Heart right ventricle (tissue), 16 donors: Measurements from ENCODE around the gene LONP2. TPM values are rescaled to one million over a fixed set of nuclear protein-coding genes. Genes with fewer than 3 reads are reported as not detected.
"Not testable (repeated sequence)": the region's sequence is repeated elsewhere in the genome, so short reads cannot be mapped to it uniquely, and the experiment has no call there.

ENCODE experiments used
- ATAC-seq, 8 donors: fragments of 200-7000 bp; cut with Tn5 transposase; one replicate each; pipeline ENCODE4 v1.9.1; 2020; ENCODE audit warnings: mild to moderate bottlenecking in 8 of 8, moderate library complexity in 8 of 8, moderate number of reproducible peaks in 1 of 8
- DNase-seq, 2 donors: peaks; one replicate each; pipeline ENCODE4 v3.0.0-alpha.2; 2020
- H3K27ac ChIP-seq, 10 donors: fragments of 200-600 bp; sonication (generic) in 2 of 10; one replicate each; pipeline versions ENCODE4 v1.5.0 to v1.8.0; 2020 to 2022; ENCODE audit warnings: mild to moderate bottlenecking in 3 of 10
- H3K27me3 ChIP-seq, 7 donors: fragments of 200-600 bp; one replicate each; pipeline ENCODE4 v1.8.0; 2021 to 2022; ENCODE audit warnings: mild to moderate bottlenecking in 2 of 7
- H3K36me3 ChIP-seq, 9 donors: fragments of 200-600 bp; sonication (generic) in 1 of 9; one replicate each; pipeline versions ENCODE4 v1.5.0 to v1.8.0; 2020 to 2022; ENCODE audit warnings: mild to moderate bottlenecking in 2 of 9
- H3K4me1 ChIP-seq, 9 donors: fragments of 200-600 bp; sonication (generic) in 1 of 9; one replicate each; pipeline versions ENCODE4 v1.5.0 to v1.8.0; 2020 to 2022; ENCODE audit warnings: mild to moderate bottlenecking in 4 of 9
- H3K4me3 ChIP-seq, 10 donors: fragments of 200-600 bp; sonication (generic) in 2 of 10; one replicate each; pipeline versions ENCODE4 v1.5.0 to v1.8.0; 2020 to 2022; ENCODE audit warnings: mild to moderate bottlenecking in 7 of 10, moderate library complexity in 2 of 10
- H3K9me3 ChIP-seq, 11 donors: fragments of 200-600 bp in 10 of 11; sonication (generic) in 2 of 11; one replicate each; pipeline versions ENCODE4 v1.5.0 to v1.8.0; 2013 to 2022; ENCODE audit warnings: mild to moderate bottlenecking in 2 of 11, control low read depth in 1 of 11, moderate library complexity in 1 of 11
- WGBS, 2 donors: extraction: QIAGEN DNeasy Blood & Tissue Kit; methylation state at CpG; one replicate each; pipeline ENCODE4 v1.1.7; 2013; ENCODE audit warnings: inconsistent platforms in 1 of 2; 5-methylcytosine and 5-hydroxymethylcytosine counted together
- intact Hi-C, 10 donors: fragments of 100-400 bp; cut with DNase I; formaldehyde crosslinking; loops; one replicate each; pipeline versions ENCODE4 v1.11.1 to v1.14.2; 2022
- polyA plus RNA-seq, 2 donors: library from polyadenylated mRNA; stranded (reverse); fragments of 200-250 nt; gene quantifications; one replicate each; pipeline ENCODE4 v1.2.3, GENCODE V29; 2013
- total RNA-seq, 10 donors: library from RNA; stranded (reverse); fragmentation: NEBNext Ultra II Directional in 3 of 10; extraction: Animal tissue kit (Norgen Biotek cat#: 25700) in 3 of 10; gene quantifications; one replicate each; pipeline versions ENCODE4 v1.2.1 to v1.2.4, GENCODE V29; 2021 to 2023
- TF ChIP-seq, protein P1 (sequence below), 9 donors: fragments of 200-600 bp; sonication (generic) in 2 of 9; IDR thresholded peaks; one replicate each; pipeline versions ENCODE4 v1.5.0 to v1.8.0; 2021 to 2022; ENCODE audit warnings: antibody characterized with exemption in 9 of 9, mild to moderate bottlenecking in 5 of 9, moderate library complexity in 1 of 9
- donor health status: Arrhythmogenic right ventricular cardiomyopathy.
- donor health status: ischemic (EF 13 %, LVEDD 7.1; RV severe dilation, severe dysfunction).
- donor health status: healthy with polysubstance abuse.
- donor health status: DM: no; HTN: yes; CAD: no.
- donor health status: DM: no; HTN: no; CAD: no.
- donor health status: ischemic (EF 25% LVEDD 6.9; RV normal size, moderate dysfunction).
- donor health status: ischemic (EF 25% LVEDD 5.7; RV mildly dilated, moderate dysfunction).
- donor health status: healthy.
- donor health status: DM: yes; HTN: yes; CAD: no.
- donor health status: Ischemic cardiomyopathy.
- donor health status: ischemic (EF 35%, LVEDD 5.7; RV mildly dilated, moderate dysfunction).
- donor health status: nonischemic (EF 11% LVEDD 7.7; RV severe dilation, severe dysfunction).
- donor health status: DM: yes; HTN: yes; CAD: no.
- donor health status: PGD.
- donor health status: ischemic (EF 29% LVEDD 5.4; RV normal size, mild dysfunction).
- donor health status: nonischemic (EF 23%, LVEDD 6.1; RV moderate dilation, normal function).

LONP2 gene
- total and polyA plus RNA-seq, 12 donors: 16.5 to 86.6 (median 74.5) TPM

DNA sequence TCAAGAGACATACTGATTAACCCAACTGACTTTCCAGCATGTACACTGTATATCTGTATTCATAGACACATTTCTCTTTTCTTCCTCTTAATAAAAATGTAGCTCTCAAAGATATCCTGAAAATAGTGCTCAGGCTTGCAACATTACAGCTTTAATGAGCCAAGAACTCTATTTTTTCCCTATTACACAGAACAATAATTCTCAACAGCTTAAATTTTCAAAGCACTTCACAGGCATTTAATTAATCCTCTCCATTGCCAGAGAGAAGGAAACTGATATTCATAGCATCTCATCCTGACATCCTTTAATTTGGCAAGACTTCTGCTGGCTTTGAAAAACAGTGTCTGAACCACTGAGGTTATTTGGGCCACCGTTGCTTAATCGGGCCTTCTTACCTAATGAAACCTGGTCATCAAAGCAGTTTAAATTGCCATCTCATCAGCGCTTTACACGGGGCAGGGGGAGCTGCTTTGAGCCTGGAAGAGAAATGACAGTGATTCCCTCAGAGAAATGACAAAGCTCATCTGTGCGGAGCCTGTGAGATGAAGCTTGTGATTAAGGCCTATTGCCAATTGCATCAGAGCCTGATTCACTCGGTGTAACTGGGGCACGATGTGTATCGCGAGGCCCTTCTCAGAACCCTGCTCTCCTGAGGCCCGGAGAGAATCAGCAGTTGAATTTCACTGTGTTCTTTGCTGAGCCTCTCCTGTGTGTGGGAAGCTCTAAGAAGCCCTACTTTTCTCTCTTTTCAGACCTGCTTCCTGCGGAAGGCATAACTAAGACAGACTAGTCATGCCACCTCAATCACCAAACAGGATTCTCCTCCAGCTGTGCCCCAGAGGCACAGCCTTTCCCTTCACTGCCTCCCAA, 149.6 kb downstream of the LONP2 start:
- intact Hi-C loops: loop anchor here in 1 of 10 donors (10.0 kb wide), 1 partner anchor 141 kb away; no protein-coding TSS in a partner anchor
- Histone ChIP-seq H3K36me3 (no peaks in the 10 kb centered on the region), H3K4me1 (no peaks in the 10 kb centered on the region), H3K4me3 (no peak overlapping the region), H3K9me3 (no peaks in the 10 kb centered on the region), H3K27ac (peak overlapping the region in 2 of 10 donors; percentile 16 to 39), H3K27me3 (no peaks in the 10 kb centered on the region)
- ATAC-seq: peak in 5 of 8 donors; percentile 28 to 87 (median 34)
- TF ChIP-seq, protein P1, sequence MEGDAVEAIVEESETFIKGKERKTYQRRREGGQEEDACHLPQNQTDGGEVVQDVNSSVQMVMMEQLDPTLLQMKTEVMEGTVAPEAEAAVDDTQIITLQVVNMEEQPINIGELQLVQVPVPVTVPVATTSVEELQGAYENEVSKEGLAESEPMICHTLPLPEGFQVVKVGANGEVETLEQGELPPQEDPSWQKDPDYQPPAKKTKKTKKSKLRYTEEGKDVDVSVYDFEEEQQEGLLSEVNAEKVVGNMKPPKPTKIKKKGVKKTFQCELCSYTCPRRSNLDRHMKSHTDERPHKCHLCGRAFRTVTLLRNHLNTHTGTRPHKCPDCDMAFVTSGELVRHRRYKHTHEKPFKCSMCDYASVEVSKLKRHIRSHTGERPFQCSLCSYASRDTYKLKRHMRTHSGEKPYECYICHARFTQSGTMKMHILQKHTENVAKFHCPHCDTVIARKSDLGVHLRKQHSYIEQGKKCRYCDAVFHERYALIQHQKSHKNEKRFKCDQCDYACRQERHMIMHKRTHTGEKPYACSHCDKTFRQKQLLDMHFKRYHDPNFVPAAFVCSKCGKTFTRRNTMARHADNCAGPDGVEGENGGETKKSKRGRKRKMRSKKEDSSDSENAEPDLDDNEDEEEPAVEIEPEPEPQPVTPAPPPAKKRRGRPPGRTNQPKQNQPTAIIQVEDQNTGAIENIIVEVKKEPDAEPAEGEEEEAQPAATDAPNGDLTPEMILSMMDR (IDR thresholded peaks at IDR 0.05): no peak
- DNase-seq: no peak
- 74 to 81% methylated on average over 11 of the region's 11 CpGs for WGBS, 2 donors

- H3K4me3 ChIP-seq: no peak overlapping the region
- DNase-seq (no peak), ATAC-seq (peak in 1 of 8 donors; percentile 49)
- TF ChIP-seq, protein P1 (IDR thresholded peaks at IDR 0.05): no peak
- 83 to 87% methylated on average over 6 of the region's 6 CpGs for WGBS, 2 donors
- intact Hi-C loops: loop anchor here in 1 of 10 donors (10.0 kb wide), 1 partner anchor 140 kb away; no protein-coding TSS in a partner anchor
- no peaks in the 10 kb centered on the region for H3K36me3 ChIP-seq
- peak overlapping the region in 2 of 10 donors; percentile 16 to 39 for H3K27ac ChIP-seq
- no peaks in the 10 kb centered on the region for H3K9me3 ChIP-seq
- H3K4me1 ChIP-seq: no peaks in the 10 kb centered on the region
- no peaks in the 10 kb centered on the region for H3K27me3 ChIP-seq
Measured at GRCh38 chr16:48394355-48394703, 150.2 kb downstream of the LONP2 start.

GRCh38 chr16:48395375-48395774, 151.3 kb downstream of the LONP2 start:
- no peaks in the 10 kb centered on the region for H3K36me3 ChIP-seq
- no peaks in the 10 kb centered on the region for H3K4me1 ChIP-seq
- DNase-seq (no peak), ATAC-seq (peak in 3 of 8 donors; percentile 39 to 47 (median 45))
- TF ChIP-seq, protein P1 (IDR thresholded peaks at IDR 0.05): no peak
- no peak overlapping the region for H3K4me3 ChIP-seq
- 74 to 82% methylated on average over 3 of the region's 3 CpGs for WGBS, 2 donors
- H3K27ac ChIP-seq: no peak overlapping the region
- no peaks in the 10 kb centered on the region for H3K27me3 ChIP-seq
- intact Hi-C loops: loop anchor here in 1 of 10 donors (10.0 kb wide), 1 partner anchor 139 kb away; no protein-coding TSS in a partner anchor
- H3K9me3 ChIP-seq: no peaks in the 10 kb centered on the region

GRCh38 chr16:48402547-48402946, 158.4 kb downstream of the LONP2 start:
- ATAC-seq, H3K36me3 ChIP-seq, H3K4me1 ChIP-seq, intact Hi-C loops, DNase-seq, H3K4me3 ChIP-seq, H3K27ac ChIP-seq, H3K27me3 ChIP-seq, H3K9me3 ChIP-seq: not testable (repeated sequence)
- WGBS, 2 donors: 93 to 95% methylated on average over 8 of the region's 8 CpGs

GRCh38 chr16:48405153-48405552, 161.1 kb downstream of the LONP2 start:
- DNase-seq (no peak), ATAC-seq (no peak)
- WGBS, 2 donors: 88 to 100% methylated on average over 1 of the region's 1 CpG
- TF ChIP-seq, protein P1 (IDR thresholded peaks at IDR 0.05): no peak
- H3K36me3 ChIP-seq: no peaks in the 10 kb centered on the region
- no peaks in the 10 kb centered on the region for H3K27me3 ChIP-seq
- no peak overlapping the region for H3K27ac ChIP-seq
- intact Hi-C loops: no loop called here
- no peak overlapping the region for H3K4me3 ChIP-seq
- no peaks in the 10 kb centered on the region for H3K9me3 ChIP-seq
- peaks cover 0 to 18% (median 0%) of the 10 kb centered on the region in 9 donors for H3K4me1 ChIP-seq
